WTC11 (cell line): ENCODE results near the gene ZSCAN23. TPM values are rescaled to one million over a fixed set of nuclear protein-coding genes. Genes with fewer than 3 reads are reported as not detected.

Experiments
- ATAC-seq: fragments of 200-7000 bp; cut with Tn5 transposase; 2 replicates; pipeline ENCODE4 v1.10.0; 2021; ENCODE audit warnings: mild to moderate bottlenecking, moderate library complexity
- CTCF ChIA-PET: fragments of 300-600 bp; sonication (Branson Sonifier 250); formaldehyde crosslinking; loops from one replicate; lab custom pipeline; 2021; ENCODE audit warnings: antibody characterized with exemption; lab: Charles Lee
- POLR2A ChIA-PET: fragments of 350-600 bp; sonication (Branson Sonifier 250); formaldehyde crosslinking; loops from one replicate; lab custom pipeline; 2021; ENCODE audit warnings: antibody characterized with exemption; lab: Charles Lee
- DNase-seq: peaks from one replicate; pipeline ENCODE4 v3.0.0; 2021; ENCODE audit warnings: low spot score
- H3K27ac Mint-ChIP-seq: 2 replicates; pipeline ENCODE4 v1.8.0; 2021; ENCODE audit warnings: mixed read lengths
- H3K27me3 Mint-ChIP-seq: 2 replicates; pipeline ENCODE4 v1.8.0; 2021; ENCODE audit warnings: low read depth, mild to moderate bottlenecking, moderate library complexity, mixed read lengths
- H3K36me3 Mint-ChIP-seq: 2 replicates; pipeline ENCODE4 v1.8.0; 2021; ENCODE audit warnings: mixed read lengths
- H3K4me1 Mint-ChIP-seq: 2 replicates; pipeline ENCODE4 v1.8.0; 2022; ENCODE audit warnings: mixed read lengths
- H3K4me3 Mint-ChIP-seq: 2 replicates; pipeline ENCODE4 v1.8.0; 2021; ENCODE audit warnings: mild to moderate bottlenecking, moderate library complexity, mixed read lengths
- H3K9me3 Mint-ChIP-seq: 2 replicates; pipeline ENCODE4 v1.8.0; 2021; ENCODE audit warnings: mixed read lengths
- AFF4 ChIP-seq: sonication (generic); formaldehyde crosslinking; IDR thresholded peaks from 2 replicates; pipeline ENCODE4 v1.8.1; 2023; ENCODE audit warnings: mild to moderate bottlenecking, missing genetic modification reagents, borderline replicate concordance
- CREM ChIP-seq: sonication (generic); formaldehyde crosslinking; IDR thresholded peaks from 2 replicates; pipeline ENCODE4 v1.8.1; 2022; ENCODE audit warnings: mild to moderate bottlenecking, missing genetic modification reagents, moderate library complexity
- ETV6 ChIP-seq: sonication (generic); formaldehyde crosslinking; IDR thresholded peaks from 2 replicates; pipeline ENCODE4 v1.8.1; 2022; ENCODE audit warnings: mild to moderate bottlenecking, missing genetic modification reagents
- FOXP4 ChIP-seq: sonication (generic); formaldehyde crosslinking; IDR thresholded peaks from 2 replicates; pipeline ENCODE4 v1.8.0; 2022; ENCODE audit warnings: mild to moderate bottlenecking, missing genetic modification reagents
- MAX ChIP-seq: sonication (generic); formaldehyde crosslinking; IDR thresholded peaks from 2 replicates; pipeline ENCODE4 v1.8.0; 2022; ENCODE audit warnings: mild to moderate bottlenecking, missing genetic modification reagents
- NFATC4 ChIP-seq: fragments of 250-450 bp; sonication (Bioruptor Pico); IDR thresholded peaks from 2 replicates; pipeline ENCODE4 v1.9.0; 2021; ENCODE audit warnings: mild to moderate bottlenecking
- NR1H2 ChIP-seq: sonication (generic); formaldehyde crosslinking; IDR thresholded peaks from 2 replicates; pipeline ENCODE4 v1.9.0; 2021; ENCODE audit warnings: mild to moderate bottlenecking, moderate library complexity, missing genetic modification reagents
- OVOL2 ChIP-seq: fragments of 250-450 bp; sonication (Bioruptor Pico); IDR thresholded peaks from 2 replicates; pipeline ENCODE4 v1.9.0; 2021; ENCODE audit warnings: mild to moderate bottlenecking, borderline replicate concordance
- SOX15 ChIP-seq: fragments of 250-450 bp; sonication (Bioruptor Pico); IDR thresholded peaks from 2 replicates; pipeline ENCODE4 v1.9.0; 2021; ENCODE audit warnings: mild to moderate bottlenecking
- ZNF232 ChIP-seq: sonication (generic); formaldehyde crosslinking; IDR thresholded peaks from 2 replicates; pipeline ENCODE4 v1.8.0; 2022; ENCODE audit warnings: mild to moderate bottlenecking, missing genetic modification reagents
- ZNF671 ChIP-seq: fragments of 250-450 bp; sonication (Bioruptor Pico); IDR thresholded peaks from 2 replicates; pipeline ENCODE4 v1.8.0; 2021; ENCODE audit warnings: mild to moderate bottlenecking
- total RNA-seq: library from RNA; stranded (reverse); gene quantifications from 3 replicates; pipeline ENCODE4 v1.2.3, GENCODE V29; 2021
- TF ChIP-seq, protein P1 (sequence below): fragments of 200-600 bp; IDR thresholded peaks from 2 replicates; pipeline ENCODE4 v1.8.0; 2022; ENCODE audit warnings: antibody characterized with exemption
- TF ChIP-seq, protein P2 (sequence below): sonication (generic); formaldehyde crosslinking; IDR thresholded peaks from 2 replicates; pipeline ENCODE4 v1.8.1; 2022; ENCODE audit warnings: mild to moderate bottlenecking, missing genetic modification reagents, moderate library complexity, borderline replicate concordance
- TF ChIP-seq, protein P3 (sequence below): sonication (generic); formaldehyde crosslinking; IDR thresholded peaks from 2 replicates; pipeline ENCODE4 v1.8.0; 2022; ENCODE audit warnings: mild to moderate bottlenecking, missing genetic modification reagents

ZSCAN23 gene
- total RNA-seq, 1 experiment from 2014 or later = 8.7 TPM

DNA sequence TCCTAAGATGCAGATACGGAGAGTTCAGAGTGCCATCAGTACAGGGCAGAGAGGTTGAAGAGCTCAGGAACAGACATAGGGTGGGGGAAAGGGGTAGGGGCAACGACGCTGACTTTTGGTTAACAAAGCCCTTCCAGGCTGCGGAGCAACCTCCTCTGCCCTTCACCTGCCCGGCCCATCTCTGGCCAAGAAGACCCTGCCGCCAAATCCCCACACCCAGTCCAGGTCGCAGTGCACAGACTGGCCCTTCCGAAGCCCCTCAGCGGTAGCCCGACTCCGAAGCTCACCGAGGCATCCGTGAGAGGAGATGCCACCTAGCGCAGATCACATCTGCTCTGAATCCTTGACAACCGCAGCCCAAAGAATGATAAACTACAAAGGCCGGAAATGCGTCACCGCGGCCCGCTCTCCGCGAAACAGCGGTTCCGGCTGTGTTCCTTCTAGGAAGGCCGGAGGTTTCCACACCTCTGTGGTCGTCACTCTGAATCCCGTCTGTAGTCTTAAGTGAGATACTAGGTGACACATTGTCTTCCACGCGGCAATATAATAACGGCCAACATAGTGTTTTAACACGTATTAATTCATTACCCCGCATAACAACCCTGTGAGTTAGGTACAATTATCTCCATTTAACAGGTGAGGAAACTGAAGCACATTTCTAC is at the start of gene ZSCAN23 (continued):
- TF ChIP-seq FOXP4 (CRISPR knock-in tag) (0 out of 2 replicates have a peak, but pooled peaks have one; percentile 39), ETV6 (CRISPR knock-in tag) (peak; percentile 72; the same call in 1 of the 2 replicates), OVOL2 (CRISPR knock-in tag) (no peak)

DNA sequence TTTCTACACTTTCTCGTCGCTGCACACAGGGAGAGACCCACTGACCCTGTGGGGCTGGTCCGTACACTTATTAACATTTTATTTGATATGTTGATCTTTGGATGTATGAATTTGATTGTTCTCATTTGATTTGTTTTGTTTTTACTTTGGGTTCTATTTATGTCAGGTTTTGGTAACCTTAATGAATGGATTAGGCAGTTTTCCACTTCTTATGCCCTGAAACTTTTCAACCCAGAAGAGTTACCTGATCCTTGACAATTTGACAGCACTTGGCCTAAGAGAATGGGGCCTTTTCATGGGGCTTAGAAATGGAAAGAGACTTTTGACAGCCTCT is 48.7 kb upstream of the ZSCAN23 start:
- no peak overlapping the region for H3K27ac Mint-ChIP-seq
- ChIA-PET CTCF (no interaction called here), POLR2A (no interaction called here)
- ATAC-seq (no peak), DNase-seq (no peak)
- no peaks in the 10 kb centered on the region for H3K9me3 Mint-ChIP-seq
- H3K4me3 Mint-ChIP-seq = peak overlapping the region; percentile 68
- peaks cover 18% of the 10 kb centered on the region for H3K4me1 Mint-ChIP-seq
- no peak for TF ChIP-seq SOX15 (CRISPR knock-in tag)
- TF ChIP-seq ZNF671 = no peak
- TF ChIP-seq ETV6 (CRISPR knock-in tag) = no peak
- TF ChIP-seq CREM = no peak
- TF ChIP-seq, all 79 proteins: peak for 0
- Mint-ChIP-seq H3K27me3 (peaks cover 6% of the 10 kb centered on the region; the same call in 1 of the 2 replicates), H3K36me3 (no peaks in the 10 kb centered on the region)

- peak; percentile 4 for ATAC-seq
- Mint-ChIP-seq H3K9me3 (no peaks in the 10 kb centered on the region), H3K36me3 (no peaks in the 10 kb centered on the region), H3K27ac (peak overlapping the region; percentile 83), H3K4me3 (peak overlapping the region; percentile 90), H3K4me1 (peaks cover 18% of the 10 kb centered on the region), H3K27me3 (peaks cover 6% of the 10 kb centered on the region; the same call in 1 of the 2 replicates)
- no peak for DNase-seq
- ChIA-PET CTCF (no interaction called here), POLR2A (no interaction called here)
- TF ChIP-seq, protein P1, sequence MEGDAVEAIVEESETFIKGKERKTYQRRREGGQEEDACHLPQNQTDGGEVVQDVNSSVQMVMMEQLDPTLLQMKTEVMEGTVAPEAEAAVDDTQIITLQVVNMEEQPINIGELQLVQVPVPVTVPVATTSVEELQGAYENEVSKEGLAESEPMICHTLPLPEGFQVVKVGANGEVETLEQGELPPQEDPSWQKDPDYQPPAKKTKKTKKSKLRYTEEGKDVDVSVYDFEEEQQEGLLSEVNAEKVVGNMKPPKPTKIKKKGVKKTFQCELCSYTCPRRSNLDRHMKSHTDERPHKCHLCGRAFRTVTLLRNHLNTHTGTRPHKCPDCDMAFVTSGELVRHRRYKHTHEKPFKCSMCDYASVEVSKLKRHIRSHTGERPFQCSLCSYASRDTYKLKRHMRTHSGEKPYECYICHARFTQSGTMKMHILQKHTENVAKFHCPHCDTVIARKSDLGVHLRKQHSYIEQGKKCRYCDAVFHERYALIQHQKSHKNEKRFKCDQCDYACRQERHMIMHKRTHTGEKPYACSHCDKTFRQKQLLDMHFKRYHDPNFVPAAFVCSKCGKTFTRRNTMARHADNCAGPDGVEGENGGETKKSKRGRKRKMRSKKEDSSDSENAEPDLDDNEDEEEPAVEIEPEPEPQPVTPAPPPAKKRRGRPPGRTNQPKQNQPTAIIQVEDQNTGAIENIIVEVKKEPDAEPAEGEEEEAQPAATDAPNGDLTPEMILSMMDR = no peak
- TF ChIP-seq, protein P2, sequence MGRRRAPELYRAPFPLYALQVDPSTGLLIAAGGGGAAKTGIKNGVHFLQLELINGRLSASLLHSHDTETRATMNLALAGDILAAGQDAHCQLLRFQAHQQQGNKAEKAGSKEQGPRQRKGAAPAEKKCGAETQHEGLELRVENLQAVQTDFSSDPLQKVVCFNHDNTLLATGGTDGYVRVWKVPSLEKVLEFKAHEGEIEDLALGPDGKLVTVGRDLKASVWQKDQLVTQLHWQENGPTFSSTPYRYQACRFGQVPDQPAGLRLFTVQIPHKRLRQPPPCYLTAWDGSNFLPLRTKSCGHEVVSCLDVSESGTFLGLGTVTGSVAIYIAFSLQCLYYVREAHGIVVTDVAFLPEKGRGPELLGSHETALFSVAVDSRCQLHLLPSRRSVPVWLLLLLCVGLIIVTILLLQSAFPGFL (CRISPR knock-in tag) = no peak
These were observed 47.1 kb upstream of the ZSCAN23 start for GRCh38 chr6:28490205-28490890.

DNA sequence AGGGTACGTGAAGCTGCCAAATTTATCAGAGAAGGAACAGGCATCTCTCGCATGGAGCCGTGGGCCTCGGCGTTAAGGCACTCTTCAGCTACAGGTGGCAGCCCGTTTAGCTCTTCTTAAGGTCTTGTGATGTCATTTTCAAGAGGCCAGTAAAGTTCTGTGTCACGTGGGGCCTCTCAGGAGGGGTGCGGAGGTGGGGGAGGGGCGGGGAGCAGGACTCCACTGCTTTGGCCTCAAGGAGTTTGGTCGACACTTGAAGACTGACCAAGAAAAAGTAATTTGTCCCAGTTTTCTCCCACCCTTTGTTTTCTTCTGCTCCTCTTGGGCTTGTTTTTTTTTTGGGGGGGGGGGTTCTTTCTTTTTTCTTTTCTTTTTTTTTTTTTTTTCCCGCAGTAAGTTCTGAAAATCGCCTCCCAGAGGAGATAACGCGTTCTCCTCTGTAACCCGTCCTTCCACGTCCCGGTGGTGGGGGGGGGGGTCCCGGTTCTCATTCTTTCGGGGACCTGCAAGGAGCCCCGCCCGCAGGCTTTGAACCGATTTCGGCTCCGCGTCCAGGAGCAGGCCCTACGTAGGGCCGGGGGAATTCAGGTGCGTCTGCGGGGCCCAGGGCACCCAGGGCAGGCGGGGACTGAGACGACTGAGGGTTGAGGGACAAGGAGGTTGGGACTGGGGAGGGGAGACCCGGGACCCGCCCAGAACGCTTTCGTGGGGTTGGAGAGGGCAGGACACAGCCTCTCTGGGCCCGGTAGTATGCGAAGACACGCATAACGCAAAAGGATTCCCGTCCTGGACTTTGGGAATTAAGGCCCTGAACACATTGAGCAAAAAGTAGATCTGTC is 46.3 kb upstream of the ZSCAN23 start:
- Mint-ChIP-seq H3K9me3 (no peaks in the 10 kb centered on the region), H3K4me3 (peak overlapping the region; percentile 90), H3K36me3 (no peaks in the 10 kb centered on the region), H3K4me1 (peaks cover 18% of the 10 kb centered on the region), H3K27ac (peak overlapping the region; percentile 83), H3K27me3 (peaks cover 6% of the 10 kb centered on the region; the same call in 1 of the 2 replicates)
- CTCF ChIA-PET = interaction anchor here (0.6 to 2.8 kb wide), 10 partner anchors 14 to 349 kb away, joined by 3 to 25 read pairs (median 4); no protein-coding TSS in a partner anchor
- ATAC-seq (peak; percentile 95), DNase-seq (peak; percentile 78)
- POLR2A ChIA-PET = interaction anchor here (0.6 to 1.3 kb wide), 6 partner anchors 15 to 1358 kb away, joined by 3 to 8 read pairs (median 5); no protein-coding TSS in a partner anchor
- TF ChIP-seq ZNF671 (no peak), NR1H2 (CRISPR knock-in tag) (no peak), ZNF232 (CRISPR knock-in tag) (0 out of 2 replicates have a peak, but pooled peaks have one; percentile 21), AFF4 (CRISPR knock-in tag) (no peak), CREM (no peak), MAX (peak; percentile 17; the same call in 1 of the 2 replicates), NFATC4 (CRISPR knock-in tag) (no peak)
- TF ChIP-seq, protein P3, sequence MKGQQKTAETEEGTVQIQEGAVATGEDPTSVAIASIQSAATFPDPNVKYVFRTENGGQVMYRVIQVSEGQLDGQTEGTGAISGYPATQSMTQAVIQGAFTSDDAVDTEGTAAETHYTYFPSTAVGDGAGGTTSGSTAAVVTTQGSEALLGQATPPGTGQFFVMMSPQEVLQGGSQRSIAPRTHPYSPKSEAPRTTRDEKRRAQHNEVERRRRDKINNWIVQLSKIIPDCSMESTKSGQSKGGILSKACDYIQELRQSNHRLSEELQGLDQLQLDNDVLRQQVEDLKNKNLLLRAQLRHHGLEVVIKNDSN (CRISPR knock-in tag) = peak; percentile 88
